ENCODE results near the gene SLC25A39.
A peak's percentile ranks its signal among the peaks of the same experiment; 100 is the strongest.

SLC25A39 gene

DNA sequence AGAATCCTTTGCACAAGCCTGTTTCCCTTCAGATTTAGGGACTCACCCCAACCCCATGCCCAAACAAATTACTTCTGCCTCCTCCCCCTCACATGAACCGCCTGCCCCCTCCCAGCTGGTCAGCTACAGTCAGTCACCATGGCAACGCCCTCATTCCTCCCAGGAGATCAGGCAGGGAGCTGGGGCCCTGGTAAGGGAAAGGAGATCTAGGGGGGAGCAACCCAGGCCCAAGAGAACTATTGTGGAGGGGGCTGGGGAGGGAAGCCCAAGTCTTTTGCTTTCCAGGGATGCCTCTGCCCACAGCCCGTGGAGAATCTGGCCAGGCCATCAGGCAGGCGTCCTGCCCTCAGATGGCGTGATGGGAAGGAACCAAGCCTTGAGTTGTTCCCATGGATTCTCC, 36.2 kb upstream of the SLC25A39 start:
- Mint-ChIP-seq H3K4me3 (no peak overlapping the region), H3K9me3 (no peaks in the 10 kb centered on the region), H3K27me3 (peaks cover 24% of the 10 kb centered on the region), H3K27ac (ENCODE audit: low read depth) (no peak overlapping the region), H3K36me3 (ENCODE audit: insufficient read depth) (peaks cover 2% of the 10 kb centered on the region), H3K4me1 (no peaks in the 10 kb centered on the region)
- no peak for DNase-seq (ENCODE audit: low spot score in 2 of 2)
- no peak for ATAC-seq (replicated peaks; ENCODE audit: extremely low read depth, poor library complexity, severe bottlenecking)

DNA sequence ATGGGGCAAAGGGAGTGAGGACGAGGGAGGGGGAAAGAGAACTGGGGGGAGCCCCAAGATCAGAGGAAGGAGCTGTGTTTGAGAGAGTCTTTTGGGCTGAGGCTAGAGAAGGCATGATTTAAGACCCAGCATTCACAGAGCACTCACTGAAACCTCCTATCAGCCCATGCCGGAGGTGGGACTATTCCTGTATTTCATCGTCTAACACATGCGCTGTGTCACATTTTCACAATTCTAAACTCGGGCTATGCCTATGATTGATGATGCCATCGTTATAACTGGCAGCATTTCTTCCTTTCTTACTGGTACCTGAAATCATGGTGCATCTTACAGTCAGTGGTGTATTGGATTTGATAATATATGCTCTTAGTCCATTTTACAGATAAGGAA, 35.5 kb upstream of the SLC25A39 start:
- ATAC-seq (replicated peaks; ENCODE audit: extremely low read depth, poor library complexity, severe bottlenecking): no peak

DNA sequence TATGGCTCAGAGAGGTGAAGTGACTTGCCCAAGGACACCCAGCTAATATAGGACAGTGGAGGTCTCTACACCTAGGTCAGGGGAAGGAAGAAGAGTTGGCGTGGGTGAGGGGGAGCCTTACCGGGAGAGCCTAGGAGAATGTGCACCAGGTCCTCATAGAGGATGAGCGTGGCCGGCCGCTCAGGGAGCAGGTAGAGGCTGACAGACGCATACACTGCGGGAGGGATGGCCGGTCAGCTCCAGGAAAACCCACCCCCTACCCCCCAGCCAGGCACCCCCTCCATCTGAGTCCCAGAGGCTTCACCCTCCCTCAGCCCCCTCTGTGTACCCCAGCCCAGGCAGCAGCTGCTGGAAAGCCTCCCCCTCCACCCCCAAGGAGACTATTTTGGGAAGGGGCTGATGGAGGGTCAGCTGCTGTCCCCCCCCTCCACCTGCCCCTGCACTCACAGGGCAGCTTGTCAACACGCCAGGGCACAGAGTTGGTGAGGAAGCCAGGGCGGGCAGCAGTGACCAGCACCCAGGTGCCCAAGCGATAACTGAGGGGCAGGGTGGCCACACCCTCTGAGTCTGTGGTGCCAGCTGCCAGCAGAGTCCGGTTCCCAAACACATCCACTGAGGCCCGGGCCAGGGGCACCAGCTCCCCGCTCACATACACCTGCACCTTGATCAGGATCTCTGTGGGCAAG, 35.0 kb upstream of the SLC25A39 start:
- Mint-ChIP-seq H3K4me1 (no peaks in the 10 kb centered on the region), H3K9me3 (no peaks in the 10 kb centered on the region), H3K27ac (ENCODE audit: low read depth) (no peak overlapping the region)

More for the DNA sequence above, 35.5 kb upstream of the SLC25A39 start:
- no peaks in the 10 kb centered on the region for H3K4me1 Mint-ChIP-seq
- no peak overlapping the region for H3K4me3 Mint-ChIP-seq
- H3K27ac Mint-ChIP-seq (ENCODE audit: low read depth): no peak overlapping the region
- no peaks in the 10 kb centered on the region for H3K9me3 Mint-ChIP-seq
- H3K27me3 Mint-ChIP-seq: peaks cover 17% of the 10 kb centered on the region
- no peak for DNase-seq (ENCODE audit: low spot score in 2 of 2)
- peaks cover 2% of the 10 kb centered on the region for H3K36me3 Mint-ChIP-seq (ENCODE audit: insufficient read depth)

DNA sequence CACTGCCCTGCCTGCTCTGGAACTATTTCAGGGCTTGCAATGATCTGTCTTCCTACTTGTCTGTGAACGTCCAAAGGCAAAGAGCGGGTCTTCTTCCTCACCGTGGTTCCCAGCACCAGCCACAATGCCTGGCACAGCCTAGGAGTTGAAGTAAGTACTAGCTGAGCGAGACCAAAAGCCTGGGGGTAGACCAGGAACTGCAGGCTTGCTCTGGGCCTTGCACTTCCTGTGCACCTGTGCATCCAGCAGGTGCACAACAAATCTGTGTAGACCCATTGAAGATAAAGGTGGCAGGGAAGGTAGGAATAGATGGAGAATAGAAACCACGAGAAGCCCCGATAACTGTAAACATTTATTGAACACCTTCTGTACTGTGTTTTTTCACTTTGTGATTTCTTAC, 34.4 kb upstream of the SLC25A39 start:
- DNase-seq (ENCODE audit: low spot score in 2 of 2) (no peak), ATAC-seq (replicated peaks; ENCODE audit: extremely low read depth, poor library complexity, severe bottlenecking) (no peak)
- no peak overlapping the region for H3K4me3 Mint-ChIP-seq
- peaks cover 8% of the 10 kb centered on the region for H3K27me3 Mint-ChIP-seq
- no peaks in the 10 kb centered on the region for H3K9me3 Mint-ChIP-seq
- H3K27ac Mint-ChIP-seq (ENCODE audit: low read depth): peak overlapping the region; percentile 12
- peaks cover 2% of the 10 kb centered on the region for H3K36me3 Mint-ChIP-seq (ENCODE audit: insufficient read depth)
- no peaks in the 10 kb centered on the region for H3K4me1 Mint-ChIP-seq

More for the DNA sequence above, 35.0 kb upstream of the SLC25A39 start:
- DNase-seq (ENCODE audit: low spot score in 2 of 2) (no peak), ATAC-seq (replicated peaks; ENCODE audit: extremely low read depth, poor library complexity, severe bottlenecking) (no peak)
- Mint-ChIP-seq H3K4me3 (no peak overlapping the region), H3K36me3 (ENCODE audit: insufficient read depth) (peaks cover 2% of the 10 kb centered on the region), H3K27me3 (peaks cover 11% of the 10 kb centered on the region)

DNA sequence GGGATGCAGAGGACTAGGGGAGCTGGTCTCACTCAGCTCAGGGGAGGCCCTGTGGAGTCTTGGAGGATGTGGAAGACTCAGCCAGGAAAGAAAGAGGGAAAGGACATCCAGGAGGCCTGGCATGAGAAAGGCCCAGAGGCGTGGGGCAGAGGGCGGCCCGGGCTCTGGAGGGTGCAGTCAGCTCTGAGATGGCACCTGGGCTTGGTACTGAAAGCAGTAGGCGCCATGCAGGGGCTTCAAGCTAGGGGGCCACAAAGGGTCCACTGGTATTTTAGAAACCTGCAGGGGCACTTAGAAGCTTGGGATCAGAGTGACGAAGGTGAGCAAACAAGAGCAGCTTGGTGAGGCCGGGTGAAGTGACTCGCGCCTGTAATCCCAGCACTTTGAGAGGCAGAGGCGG, 33.4 kb upstream of the SLC25A39 start:
- Mint-ChIP-seq H3K27me3 (peaks cover 8% of the 10 kb centered on the region), H3K4me3 (no peak overlapping the region), H3K4me1 (peaks cover 1% of the 10 kb centered on the region), H3K9me3 (no peaks in the 10 kb centered on the region), H3K27ac (ENCODE audit: low read depth) (peak overlapping the region; percentile 52), H3K36me3 (ENCODE audit: insufficient read depth) (peaks cover 2% of the 10 kb centered on the region)
- ATAC-seq (replicated peaks; ENCODE audit: extremely low read depth, poor library complexity, severe bottlenecking) (no peak), DNase-seq (ENCODE audit: low spot score in 2 of 2) (no peak)

DNA sequence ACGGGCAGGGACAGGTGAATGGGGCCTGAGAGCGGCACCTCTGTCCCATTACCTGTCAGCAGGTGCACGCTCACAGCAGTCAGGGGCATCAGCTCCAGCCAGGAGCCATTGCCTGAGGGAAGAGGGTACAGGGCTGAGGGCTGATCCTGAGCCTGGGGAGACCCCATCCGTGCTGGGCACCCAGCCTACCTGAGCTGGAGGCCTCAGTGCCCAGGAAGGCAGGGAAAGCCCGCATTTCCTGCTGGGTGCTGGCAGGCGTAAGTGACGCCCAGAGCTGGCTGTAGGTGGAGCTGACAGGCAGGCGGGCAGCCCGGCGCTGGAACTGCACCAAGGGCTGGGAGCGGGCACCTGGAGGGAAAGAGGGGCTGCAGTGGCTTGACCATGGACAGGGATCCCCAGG, 31.6 kb upstream of the SLC25A39 start:
- Mint-ChIP-seq H3K9me3 (no peaks in the 10 kb centered on the region), H3K36me3 (ENCODE audit: insufficient read depth) (peaks cover 8% of the 10 kb centered on the region), H3K4me1 (peaks cover 5% of the 10 kb centered on the region), H3K27me3 (no peaks in the 10 kb centered on the region), H3K27ac (ENCODE audit: low read depth) (no peak overlapping the region), H3K4me3 (no peak overlapping the region)
- DNase-seq (ENCODE audit: low spot score in 2 of 2) (no peak), ATAC-seq (replicated peaks; ENCODE audit: extremely low read depth, poor library complexity, severe bottlenecking) (no peak)

DNA sequence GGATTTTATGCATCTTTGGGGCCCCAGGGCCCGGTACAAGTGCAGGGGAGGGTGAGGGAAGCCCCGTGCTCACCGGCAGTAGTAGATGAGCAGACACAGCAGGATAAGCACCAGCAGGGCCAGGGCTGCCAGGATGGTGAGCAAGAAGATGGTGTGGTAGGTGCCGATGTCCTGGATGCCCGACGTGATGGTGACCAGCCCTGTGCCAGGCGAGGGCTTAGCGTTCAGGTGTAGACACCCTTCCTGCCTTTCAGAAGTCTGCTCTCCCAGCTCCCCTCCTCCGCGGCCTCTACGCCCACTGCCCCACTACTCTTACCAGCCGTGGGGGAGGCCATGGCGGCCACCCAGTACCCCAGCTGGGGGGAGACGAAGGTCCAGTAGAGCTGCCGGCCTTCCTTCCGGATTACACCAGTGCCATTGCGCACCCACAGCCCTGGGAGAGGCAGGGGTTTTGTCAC, 31.0 kb upstream of the SLC25A39 start:
- H3K27ac Mint-ChIP-seq (ENCODE audit: low read depth): no peak overlapping the region

DNA sequence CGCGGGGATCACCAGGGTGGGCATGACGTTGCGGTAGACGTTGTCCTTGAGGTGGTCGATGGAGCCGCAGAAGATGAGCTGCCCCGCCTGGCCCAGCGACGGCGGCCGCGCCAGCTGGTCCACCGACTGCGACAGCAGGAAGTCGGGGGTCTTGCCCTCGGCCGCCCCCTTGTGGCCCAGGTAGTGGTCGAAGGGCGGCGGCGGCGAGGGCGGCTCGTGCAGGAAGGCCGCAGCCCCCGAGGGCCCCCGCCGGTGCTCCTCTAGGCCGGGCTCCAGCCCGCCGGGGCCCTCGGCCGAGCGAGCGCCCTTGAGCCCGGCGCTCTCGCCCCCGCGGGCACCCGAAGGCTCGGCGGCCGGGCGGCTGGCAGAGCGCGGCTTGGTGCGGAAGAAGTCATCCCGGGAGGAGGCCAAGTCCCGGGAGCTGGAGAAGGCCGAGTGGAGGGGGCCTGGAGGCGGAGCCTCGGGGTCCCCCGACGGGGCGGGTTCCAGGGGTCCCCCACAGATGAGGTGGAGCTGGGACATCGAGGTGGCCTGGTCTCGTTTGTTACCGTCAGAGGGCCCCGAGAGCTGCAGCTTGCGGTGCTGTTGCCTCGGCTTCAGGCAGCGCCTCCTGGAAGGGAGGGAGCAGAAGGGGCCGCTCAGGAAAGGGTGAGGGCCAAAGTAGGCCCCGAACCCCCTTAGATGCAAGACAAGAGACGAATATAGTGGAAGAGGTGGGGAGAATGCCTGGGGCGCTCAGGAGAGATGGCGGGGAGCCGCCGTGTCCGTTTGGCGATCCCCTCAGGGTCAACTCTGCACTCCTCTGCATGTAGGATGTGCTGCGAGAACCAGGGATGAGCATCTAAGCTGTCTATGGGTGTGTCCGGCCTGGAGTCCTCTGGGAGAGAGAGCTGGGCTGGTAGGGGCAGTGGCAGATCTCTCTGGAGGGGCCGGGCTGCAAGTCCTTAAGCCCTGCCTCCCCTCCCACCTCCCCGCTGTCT, 30.2 kb upstream of the SLC25A39 start:
- Mint-ChIP-seq H3K36me3 (ENCODE audit: insufficient read depth) (peaks cover 10% of the 10 kb centered on the region), H3K4me1 (peaks cover 5% of the 10 kb centered on the region), H3K27ac (ENCODE audit: low read depth) (no peak overlapping the region), H3K27me3 (no peaks in the 10 kb centered on the region), H3K4me3 (peak overlapping the region; percentile 41), H3K9me3 (no peaks in the 10 kb centered on the region)
- DNase-seq (ENCODE audit: low spot score in 2 of 2) (peak; percentile 24 to 51), ATAC-seq (replicated peaks; ENCODE audit: extremely low read depth, poor library complexity, severe bottlenecking) (peak; percentile 9)

More for the DNA sequence above, 31.0 kb upstream of the SLC25A39 start:
- Mint-ChIP-seq H3K4me3 (peak overlapping the region; percentile 16), H3K36me3 (ENCODE audit: insufficient read depth) (peaks cover 8% of the 10 kb centered on the region), H3K9me3 (no peaks in the 10 kb centered on the region), H3K4me1 (peaks cover 5% of the 10 kb centered on the region), H3K27me3 (no peaks in the 10 kb centered on the region)
- ATAC-seq (replicated peaks; ENCODE audit: extremely low read depth, poor library complexity, severe bottlenecking) (no peak), DNase-seq (ENCODE audit: low spot score in 2 of 2) (no peak)

DNA sequence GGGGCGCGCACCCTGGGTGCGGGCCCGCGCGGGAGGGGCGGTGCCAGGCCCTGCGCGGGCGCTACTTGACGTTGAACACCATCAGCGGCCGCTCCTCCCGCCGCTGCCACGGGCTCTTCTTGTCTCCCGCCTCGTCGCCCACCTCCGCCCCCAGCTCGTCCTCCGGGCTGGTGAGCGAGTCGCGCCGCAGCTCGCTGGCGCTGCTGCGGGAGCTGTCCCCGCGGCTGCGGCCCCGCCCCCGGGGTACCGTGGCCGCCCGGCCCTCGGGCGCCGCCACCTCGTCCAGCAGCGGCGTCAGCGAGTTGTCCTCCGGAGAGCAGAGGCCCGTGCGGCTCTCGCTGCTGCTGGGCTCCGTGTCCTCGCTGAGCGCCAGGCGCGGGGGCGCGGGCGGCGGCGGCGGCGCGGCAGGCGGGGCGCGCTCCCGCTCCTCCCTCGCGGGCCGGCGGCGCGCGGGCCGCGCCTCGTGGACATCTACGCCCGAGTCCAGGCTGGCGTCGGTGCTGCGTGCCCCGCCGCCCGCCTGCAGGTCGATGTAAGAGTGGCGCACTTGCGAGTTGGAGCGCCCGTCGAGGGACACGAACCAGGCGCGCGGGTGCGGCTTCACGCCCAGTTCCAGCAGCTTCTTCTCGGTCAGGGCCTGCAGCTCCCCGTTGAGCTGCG, 29.2 kb upstream of the SLC25A39 start:
- Mint-ChIP-seq H3K9me3 (no peaks in the 10 kb centered on the region), H3K36me3 (ENCODE audit: insufficient read depth) (peaks cover 8% of the 10 kb centered on the region), H3K4me1 (peaks cover 6% of the 10 kb centered on the region), H3K4me3 (peak overlapping the region; percentile 41), H3K27ac (ENCODE audit: low read depth) (no peak overlapping the region), H3K27me3 (no peaks in the 10 kb centered on the region)
- DNase-seq (ENCODE audit: low spot score in 2 of 2) (no peak), ATAC-seq (replicated peaks; ENCODE audit: extremely low read depth, poor library complexity, severe bottlenecking) (no peak)

DNA sequence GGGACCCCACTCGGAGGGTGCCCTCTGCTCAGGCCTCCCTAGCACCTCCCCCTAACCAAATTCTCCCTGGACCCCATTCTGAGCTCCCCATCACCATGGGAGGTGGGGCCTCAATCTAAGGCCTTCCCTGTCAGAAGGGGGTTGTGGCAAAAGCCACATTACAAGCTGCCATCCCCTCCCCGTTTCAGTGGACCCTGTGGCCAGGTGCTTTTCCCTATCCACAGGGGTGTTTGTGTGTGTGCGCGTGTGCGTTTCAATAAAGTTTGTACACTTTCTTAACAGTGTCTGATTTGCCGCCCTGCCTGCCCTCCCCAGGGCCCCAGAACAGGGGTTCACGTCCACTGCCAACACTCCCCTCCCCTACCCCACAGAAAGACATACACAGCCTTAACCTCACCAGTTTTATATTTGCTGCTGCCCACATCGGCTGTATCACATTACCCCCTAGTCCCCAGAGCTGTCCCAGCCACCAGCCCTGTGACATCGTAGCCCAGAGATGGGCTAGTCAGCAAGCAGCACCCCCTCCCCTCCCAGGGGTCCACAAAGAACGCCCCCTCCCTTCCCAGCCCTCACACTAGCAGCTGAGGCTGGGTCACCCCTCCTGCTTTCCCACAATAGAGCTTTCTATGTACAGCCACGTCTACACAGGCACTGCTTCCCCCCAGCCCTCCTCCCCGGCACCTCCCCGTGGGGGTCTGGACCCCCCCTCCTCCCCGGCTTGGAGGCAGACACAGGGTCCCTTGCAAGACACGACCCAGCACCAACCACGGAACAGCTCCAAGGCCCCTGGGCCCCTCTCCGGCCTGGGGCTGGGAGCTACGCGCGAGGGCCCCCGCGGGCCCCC, 28.4 kb upstream of the SLC25A39 start:
- H3K4me1 Mint-ChIP-seq: peaks cover 11% of the 10 kb centered on the region
- ATAC-seq (replicated peaks; ENCODE audit: extremely low read depth, poor library complexity, severe bottlenecking) (no peak), DNase-seq (ENCODE audit: low spot score in 2 of 2) (no peak)
- H3K27ac Mint-ChIP-seq (ENCODE audit: low read depth): no peak overlapping the region
- peaks cover 8% of the 10 kb centered on the region for H3K36me3 Mint-ChIP-seq (ENCODE audit: insufficient read depth)
- no peaks in the 10 kb centered on the region for H3K9me3 Mint-ChIP-seq
- peak overlapping the region; percentile 56 for H3K4me3 Mint-ChIP-seq
- H3K27me3 Mint-ChIP-seq: no peaks in the 10 kb centered on the region

DNA sequence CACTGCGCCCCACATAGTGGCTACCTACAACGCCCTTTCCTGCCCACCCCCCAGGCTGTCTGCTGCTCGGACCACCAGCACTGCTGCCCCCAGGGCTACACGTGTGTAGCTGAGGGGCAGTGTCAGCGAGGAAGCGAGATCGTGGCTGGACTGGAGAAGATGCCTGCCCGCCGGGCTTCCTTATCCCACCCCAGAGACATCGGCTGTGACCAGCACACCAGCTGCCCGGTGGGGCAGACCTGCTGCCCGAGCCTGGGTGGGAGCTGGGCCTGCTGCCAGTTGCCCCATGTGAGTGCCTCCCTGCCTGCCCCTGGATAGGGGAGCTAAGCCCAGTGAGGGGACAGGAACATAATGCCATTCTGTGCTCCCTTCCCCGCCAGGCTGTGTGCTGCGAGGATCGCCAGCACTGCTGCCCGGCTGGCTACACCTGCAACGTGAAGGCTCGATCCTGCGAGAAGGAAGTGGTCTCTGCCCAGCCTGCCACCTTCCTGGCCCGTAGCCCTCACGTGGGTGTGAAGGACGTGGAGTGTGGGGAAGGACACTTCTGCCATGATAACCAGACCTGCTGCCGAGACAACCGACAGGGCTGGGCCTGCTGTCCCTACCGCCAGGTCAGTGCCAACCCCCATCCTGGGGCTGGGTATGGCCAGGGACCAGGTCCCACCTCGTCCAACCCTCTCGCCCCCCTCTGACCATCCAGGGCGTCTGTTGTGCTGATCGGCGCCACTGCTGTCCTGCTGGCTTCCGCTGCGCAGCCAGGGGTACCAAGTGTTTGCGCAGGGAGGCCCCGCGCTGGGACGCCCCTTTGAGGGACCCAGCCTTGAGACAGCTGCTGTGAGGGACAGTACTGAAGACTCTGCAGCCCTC, 27.6 kb upstream of the SLC25A39 start:
- H3K36me3 Mint-ChIP-seq (ENCODE audit: insufficient read depth): peaks cover 9% of the 10 kb centered on the region
- H3K27me3 Mint-ChIP-seq: no peaks in the 10 kb centered on the region
- H3K4me3 Mint-ChIP-seq: no peak overlapping the region
- no peak for DNase-seq (ENCODE audit: low spot score in 2 of 2)
- ATAC-seq (replicated peaks; ENCODE audit: extremely low read depth, poor library complexity, severe bottlenecking): no peak
- no peak overlapping the region for H3K27ac Mint-ChIP-seq (ENCODE audit: low read depth)
- no peaks in the 10 kb centered on the region for H3K9me3 Mint-ChIP-seq
- H3K4me1 Mint-ChIP-seq: peaks cover 11% of the 10 kb centered on the region
